A549 treated with ZK216348 at 1 μM for 4 hours (cell line): ENCODE data around the gene AIFM2. TPM values are rescaled to one million over a fixed set of nuclear protein-coding genes. Genes with fewer than 3 reads are reported as not detected.

ENCODE experiments used
- total RNA-seq: library from RNA; stranded (reverse); fragments of 200-300 nt; extraction: Qiagen RNA extraction; gene quantifications from 5 replicates; pipeline ENCODE4 v1.2.3, GENCODE V29; 2022; ENCODE audit warnings: low read depth

AIFM2 gene
- total RNA-seq: 25.6 to 36.5 TPM (median 35.3 TPM) in 5 replicates

DNA sequence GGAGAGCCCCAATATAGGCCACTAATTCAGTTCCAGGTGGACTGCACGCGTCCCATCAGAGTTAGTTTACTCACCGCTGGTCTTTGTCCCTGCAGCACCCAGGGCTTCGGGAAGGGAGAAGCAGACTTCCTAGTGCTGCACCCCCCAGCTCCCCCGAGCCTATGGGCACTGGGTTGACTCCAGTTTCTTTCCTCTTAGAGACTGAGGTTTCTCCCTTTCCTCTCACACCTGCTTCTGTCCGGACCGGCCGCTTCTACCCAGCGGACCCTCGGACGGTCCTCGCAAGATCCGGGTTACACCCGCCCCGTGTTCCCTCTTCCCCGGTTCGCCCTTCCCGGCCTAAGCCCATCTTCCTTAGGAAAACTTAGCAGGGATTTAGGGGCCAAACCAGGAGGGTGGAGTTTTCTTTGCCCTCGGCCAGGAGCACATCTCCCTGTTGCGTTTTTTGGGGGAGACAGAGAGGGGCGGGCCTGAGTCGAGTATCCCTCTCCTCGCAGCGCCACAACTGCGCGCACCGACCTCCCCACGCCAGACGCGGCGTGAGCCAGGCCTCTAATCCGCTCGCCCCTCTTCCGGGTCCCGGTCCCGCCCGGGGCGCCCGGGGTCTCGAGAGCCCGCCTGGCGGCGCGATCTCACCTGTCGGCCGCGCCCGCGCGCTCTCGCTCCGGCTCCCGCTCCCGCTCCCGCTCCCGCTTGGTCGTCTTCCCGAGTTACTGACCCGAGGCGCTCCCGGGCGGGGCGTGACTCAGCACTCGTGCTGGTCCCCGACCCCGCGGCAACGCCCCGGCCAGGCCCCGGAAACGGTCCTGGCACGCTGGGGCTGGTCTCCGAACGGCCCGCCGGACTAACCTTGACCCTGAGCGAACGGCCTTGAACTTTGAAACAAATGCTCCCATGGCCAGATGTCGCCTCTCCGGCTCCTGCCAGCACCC, at the start of gene AIFM2:
TSS of gene AIFM2 (minus strand) at position 728 of the 932 bp plus-strand sequence. CDS start 8,741 bp downstream, outside the sequence.

DNA sequence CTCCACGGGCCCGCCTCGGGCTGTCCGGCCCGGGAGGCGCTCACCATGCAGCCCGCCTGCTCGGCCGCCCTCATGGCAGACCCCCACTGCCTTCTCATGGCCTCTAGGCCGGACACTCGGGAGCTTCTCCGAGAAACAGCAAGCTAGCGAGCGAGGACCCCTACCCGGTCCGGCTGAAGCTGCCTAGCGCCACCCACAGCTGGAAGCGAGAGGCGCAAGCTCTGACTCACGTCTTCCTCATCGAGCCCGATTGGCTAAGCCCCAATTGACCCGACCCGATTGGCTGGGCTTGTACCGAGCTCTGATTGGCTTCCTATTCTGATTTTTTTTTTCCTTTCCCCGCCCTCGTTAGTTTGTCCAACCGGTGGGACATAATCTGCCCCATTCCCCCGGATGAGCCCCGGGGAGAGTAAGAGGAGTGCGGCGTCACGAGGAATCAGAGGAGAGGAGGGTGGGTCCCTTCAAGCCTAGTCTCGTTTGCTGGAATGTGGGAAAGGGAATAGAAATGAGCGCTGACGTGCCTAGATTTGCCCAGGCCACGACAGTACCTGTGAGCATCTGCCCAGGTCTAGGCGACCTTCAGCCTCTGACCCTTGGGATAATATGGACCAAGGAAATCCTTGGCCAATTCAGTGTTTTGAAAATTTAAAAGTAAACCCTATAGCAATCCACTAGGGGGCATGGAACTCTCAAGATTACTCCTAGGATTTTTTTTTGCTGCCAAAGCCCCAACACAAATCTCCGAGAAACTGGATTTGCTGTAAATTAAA, 14.0 kb upstream of the AIFM2 start, which contains the start of gene TYSND1:
TSS of gene TYSND1 (minus strand) at position 212 of the 770 bp plus-strand sequence. CDS start at position 98, 114 bp downstream.

Other genes starting within 250 kb of the AIFM2 start
- gene MACROH2A2, start 80.0 kb downstream of the AIFM2 start, total RNA-seq: 24.8 to 28.7 TPM (median 28.0 TPM) in 5 replicates
- gene TYSND1, start 13.9 kb upstream of the AIFM2 start, total RNA-seq: 10.0 to 19.9 TPM (median 19.8 TPM) in 5 replicates
- 61.4 to 92.5 TPM (median 81.4 TPM) in 5 replicates for gene SAR1A, start 37.7 kb upstream of the AIFM2 start, total RNA-seq
- gene PPA1, start 100.6 kb upstream of the AIFM2 start, total RNA-seq: 187 to 273 TPM (median 205 TPM) in 5 replicates
- gene NPFFR1, start 151.2 kb upstream of the AIFM2 start, total RNA-seq: not detected in 5 replicates
- 17.1 to 21.9 TPM (median 20.6 TPM) in 5 replicates for gene LRRC20, start 249.8 kb upstream of the AIFM2 start, total RNA-seq